Cardiac fibroblast (primary cell): Measurements from ENCODE around the gene ATG9A.
A peak's percentile ranks its signal among the peaks of the same experiment; 100 is the strongest.

ENCODE experiments used
- DNase-seq, 2 donors: peaks; one replicate each; pipeline versions ENCODE4 v3.0.0 to v3.0.0-alpha.2; 2010; ENCODE audit warnings: low read depth in 2 of 2
- H3K4me3 ChIP-seq, 2 donors: replicated peaks in 1 of 2; 1 replicate in 1 of 2; 2 replicates in 1 of 2; pipeline ENCODE4 v1.5.1; 2011; ENCODE audit warnings: low read depth in 2 of 2, low read length in 2 of 2, mild to moderate bottlenecking in 2 of 2, moderate library complexity in 1 of 2
- CTCF ChIP-seq: IDR thresholded peaks from one replicate; pipeline ENCODE4 v1.5.1; 2011; ENCODE audit warnings: low read depth, mild to moderate bottlenecking, low read length, inconsistent platforms

The ATG9A gene

GRCh38 chr2:219247678-219248642, 18.5 kb upstream of the ATG9A start:
- no peak overlapping the region for H3K4me3 ChIP-seq
- no peak for TF ChIP-seq CTCF
- no peak for DNase-seq

GRCh38 chr2:219246559-219246958, 17.1 kb upstream of the ATG9A start:
- DNase-seq: no peak
- H3K4me3 ChIP-seq: no peak overlapping the region
- TF ChIP-seq CTCF: no peak

DNA sequence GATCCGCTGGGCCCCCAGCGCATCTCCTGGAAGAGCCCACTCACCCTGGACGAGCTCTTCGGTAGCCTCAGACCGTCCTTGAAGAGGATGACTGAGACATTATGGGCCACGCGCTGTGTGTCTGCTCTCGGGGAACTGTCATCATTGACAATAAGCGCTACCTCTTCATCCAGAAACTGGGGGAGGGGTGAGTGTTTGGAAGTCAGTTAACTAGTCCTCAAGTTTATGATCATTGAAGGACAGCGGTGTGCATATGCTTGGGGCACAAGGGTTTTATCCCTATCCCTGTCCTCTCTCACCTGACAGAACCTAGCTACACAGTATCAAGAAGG, 16.4 kb upstream of the ATG9A start:
- H3K4me3 ChIP-seq: peak overlapping the region; percentile 90 to 95
- no peak for DNase-seq
- TF ChIP-seq CTCF: no peak

DNA sequence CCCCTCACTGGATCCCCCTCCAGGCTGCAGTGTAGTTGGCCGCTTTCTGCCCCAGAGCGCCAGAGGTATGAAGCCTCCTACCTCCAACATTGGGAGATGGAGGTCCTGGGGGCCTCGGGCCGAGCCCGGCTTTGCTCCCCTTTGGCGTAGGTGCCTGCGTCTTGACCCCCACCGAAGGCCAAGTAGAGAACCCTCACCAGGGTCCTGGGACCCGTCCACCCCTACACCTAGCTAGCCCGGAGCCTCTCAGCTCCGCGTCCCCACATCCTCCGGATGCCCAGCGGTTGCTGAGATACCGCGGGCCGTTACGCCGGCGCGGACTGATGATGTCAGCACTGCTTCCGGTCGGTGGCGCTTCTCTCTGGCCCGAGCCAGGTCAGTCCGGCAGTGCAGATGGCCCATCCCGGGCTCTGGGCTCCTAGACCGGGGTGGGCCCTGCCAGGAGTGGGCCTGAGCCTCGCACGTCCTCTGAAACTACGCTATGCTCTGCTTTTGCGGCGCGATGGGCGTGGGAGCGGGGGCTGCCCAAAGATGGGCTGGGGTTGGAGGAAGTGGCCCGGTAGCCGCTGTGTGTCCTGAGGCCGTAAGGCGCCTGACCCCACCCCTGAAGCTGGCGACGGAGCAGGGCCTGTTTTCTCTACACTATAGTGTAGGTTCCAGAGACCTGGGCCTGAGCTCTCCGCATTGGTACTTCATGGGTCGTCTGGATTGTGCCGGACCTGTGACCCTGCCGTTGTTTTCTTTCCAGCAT, 15.9 kb upstream of the ATG9A start, which contains the start of the genes GLB1L and STK16:
Gene GLB1L, minus strand, starts transcription at position 297 of the 751 bp plus-strand sequence. CDS start 1,871 bp downstream, outside the sequence.
Gene STK16, plus strand, starts transcription at position 332 of the 751 bp plus-strand sequence. CDS start 521 bp downstream, outside the sequence.
- TF ChIP-seq CTCF: no peak
- H3K4me3 ChIP-seq: peak within 1 kb of the TSS; percentile 90 to 95

DNA sequence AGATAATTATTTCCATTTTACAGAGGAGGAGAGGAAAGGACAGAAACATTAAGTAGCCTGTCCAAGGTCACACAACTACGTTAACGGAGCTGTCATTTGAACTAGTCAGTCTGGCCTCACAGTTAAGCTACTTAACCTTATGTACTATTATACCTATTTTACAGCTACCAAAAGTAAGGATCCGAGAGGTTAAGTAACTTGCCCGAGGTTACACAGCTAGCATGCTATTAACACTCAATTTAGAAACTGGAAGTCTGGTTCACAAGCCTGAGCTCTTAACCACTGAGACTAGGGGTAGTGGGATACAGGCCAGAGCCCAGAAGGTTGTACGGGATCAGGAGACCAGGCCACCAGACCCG, 15.3 kb upstream of the ATG9A start:
- peak overlapping the region; percentile 90 to 95 for H3K4me3 ChIP-seq
- TF ChIP-seq CTCF: no peak
- DNase-seq: no peak

More for the DNA sequence above, 15.9 kb upstream of the ATG9A start, which contains the start of the genes GLB1L and STK16:
- DNase-seq: peak; percentile 95 to 96

DNA sequence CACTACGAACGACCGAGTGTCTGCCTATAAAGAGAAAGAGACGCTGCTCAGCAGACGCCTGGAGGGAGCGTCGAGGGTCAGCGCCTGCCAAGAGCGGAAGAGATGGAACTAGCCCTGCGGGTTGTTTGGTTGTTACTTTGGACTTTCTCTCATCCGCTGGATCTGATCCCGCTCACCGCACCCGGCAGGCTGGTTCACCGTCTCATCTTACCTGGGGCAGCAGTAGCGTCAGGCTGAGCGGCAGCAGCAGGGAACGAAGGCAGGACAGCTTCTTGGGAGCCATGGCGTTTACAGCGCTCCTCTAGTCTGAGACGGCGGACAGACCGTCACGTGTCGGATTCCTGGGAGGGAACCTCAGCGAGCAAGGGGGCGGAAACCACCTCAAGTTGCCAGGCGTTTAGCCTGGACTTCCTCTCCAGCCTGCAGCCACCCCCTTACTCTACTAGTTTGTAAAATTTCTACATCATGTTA, 13.9 kb upstream of the ATG9A start:
- TF ChIP-seq CTCF: no peak
- H3K4me3 ChIP-seq: peak overlapping the region in 1 of 2 donors; percentile 19
- peak in 1 of 2 donors; percentile 50 for DNase-seq
